Hepatic stellate cell (primary cell): ENCODE measurements around the gene OSBPL2.

Source experiments
- DNase-seq: peaks from one replicate; pipeline ENCODE4 v3.0.0; 2011; ENCODE audit warnings: low spot score

Gene OSBPL2

GRCh38 chr20:62222266-62222850, 16.0 kb upstream of the OSBPL2 start:
- DNase-seq: no peak

DNA sequence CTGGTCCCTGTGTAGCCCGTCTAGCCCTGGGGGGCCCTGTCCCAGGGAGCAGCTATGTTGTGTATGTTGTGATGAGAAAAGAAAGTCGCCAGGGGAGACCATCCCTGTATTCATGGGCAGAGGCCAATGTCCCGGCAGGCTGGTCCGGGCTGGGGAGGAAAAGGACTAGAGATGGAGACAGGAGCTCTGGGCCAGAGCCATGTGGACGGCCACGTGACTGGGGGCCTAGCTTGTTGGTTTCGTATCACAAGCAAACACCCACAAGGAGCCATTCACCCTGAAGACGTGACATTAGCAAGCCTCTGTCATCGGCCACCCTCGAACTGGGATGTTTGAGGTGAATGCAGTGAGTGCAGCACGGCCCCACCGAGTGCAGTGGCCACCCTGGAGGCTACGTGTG, 15.3 kb upstream of the OSBPL2 start:
- no peak for DNase-seq

DNA sequence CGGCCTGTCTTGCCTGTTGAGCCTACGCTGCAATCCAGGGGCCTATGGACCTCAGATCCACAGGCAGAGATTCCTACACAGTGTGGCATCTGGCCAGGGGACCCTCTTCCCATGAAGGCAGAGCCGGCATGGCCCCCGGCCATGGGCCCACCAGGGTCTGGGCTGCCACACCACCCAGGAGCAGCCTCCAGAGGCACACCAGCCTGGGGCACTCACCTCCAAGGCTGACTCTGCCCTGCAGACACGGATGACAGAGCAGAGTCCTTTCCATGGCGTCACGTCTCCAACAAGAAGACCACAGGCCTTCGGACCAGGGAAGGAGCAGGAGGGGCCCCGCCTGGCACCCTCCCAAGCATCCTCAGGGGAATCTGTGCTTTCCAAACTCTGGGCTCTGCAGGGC, 14.8 kb upstream of the OSBPL2 start:
- DNase-seq: no peak

GRCh38 chr20:62224113-62224855, 14.0 kb upstream of the OSBPL2 start:
- DNase-seq: no peak

DNA sequence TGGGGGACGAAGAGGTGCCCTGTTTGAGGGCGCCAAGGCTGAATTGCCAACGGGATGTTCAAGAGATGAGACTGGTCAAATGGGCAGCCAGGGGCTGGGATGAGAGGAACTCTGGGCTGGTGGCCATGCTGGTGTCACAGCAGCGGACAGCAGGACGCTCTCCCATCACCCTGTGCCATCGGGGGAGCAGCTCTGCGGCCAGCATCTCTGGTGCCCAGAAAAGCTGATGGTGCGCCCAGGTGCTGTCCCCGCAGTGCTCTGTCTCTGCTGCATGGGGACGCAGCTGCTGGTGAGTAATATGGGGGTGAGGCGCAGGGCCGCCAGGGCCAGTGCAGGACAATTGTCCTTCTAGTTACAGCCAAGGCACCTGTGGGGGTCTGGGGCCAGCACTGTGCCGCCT, 13.3 kb upstream of the OSBPL2 start:
- DNase-seq: no peak

DNA sequence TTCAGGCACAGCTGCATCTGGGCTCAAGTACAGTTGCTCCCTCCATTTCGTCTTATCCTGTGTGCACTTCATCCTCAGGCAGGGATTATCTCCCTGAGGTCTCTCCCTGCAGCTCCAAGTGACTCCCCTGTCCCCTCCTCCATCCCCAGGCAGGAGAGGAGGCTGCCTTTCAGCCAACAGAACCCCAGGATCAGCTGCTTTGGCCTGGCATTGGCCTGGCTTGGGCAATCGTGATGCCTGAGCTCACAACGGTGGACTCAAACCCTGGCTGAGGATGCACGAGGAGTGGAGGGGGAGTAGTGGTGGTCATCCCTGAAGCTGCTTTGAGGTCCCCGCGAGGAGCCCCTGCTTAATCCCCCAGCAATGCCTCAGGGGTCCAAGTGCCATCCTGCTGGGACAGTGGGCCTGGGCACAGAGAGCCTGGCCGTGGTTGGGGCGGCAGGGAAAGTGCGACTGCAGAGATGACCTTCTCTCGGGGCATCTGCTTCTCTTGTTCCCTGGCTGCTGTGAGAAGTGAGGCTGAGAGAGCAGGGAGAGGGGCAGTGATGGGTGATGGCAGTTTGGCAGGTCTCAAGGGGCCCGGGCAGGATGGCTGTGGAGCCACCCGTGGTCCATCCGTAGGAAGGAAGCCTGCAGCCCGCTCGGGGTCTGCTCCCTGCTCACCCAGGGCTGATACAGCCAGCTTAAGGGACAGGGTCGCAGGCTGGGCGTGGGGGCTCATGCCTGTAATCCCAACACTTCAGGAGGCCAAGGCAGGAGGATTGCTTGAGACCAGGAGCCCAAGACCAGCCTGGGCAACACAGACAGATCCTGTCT, 12.3 kb upstream of the OSBPL2 start:
- no peak for DNase-seq

- DNase-seq: no peak
Measured at GRCh38 chr20:62226707-62227590, 11.4 kb upstream of the OSBPL2 start.

DNA sequence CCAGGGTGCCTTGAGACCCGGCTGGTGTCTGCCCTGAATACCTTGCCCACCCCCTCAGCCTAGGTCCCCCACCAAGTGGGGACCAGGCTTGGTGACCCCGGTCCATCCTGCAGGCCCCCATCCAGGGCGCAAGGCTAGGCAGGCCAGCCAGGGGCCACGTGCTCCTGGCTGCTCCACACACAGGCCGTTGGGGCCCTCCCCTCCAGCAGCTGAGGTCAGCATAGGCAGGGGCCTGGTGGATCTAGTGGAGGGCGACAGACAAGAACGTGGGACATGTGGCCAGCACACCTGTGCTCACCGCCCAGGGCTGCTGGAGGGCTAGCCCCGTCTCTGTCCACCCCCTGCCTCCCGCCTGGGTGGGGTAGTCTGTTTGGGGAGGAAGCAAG, 10.7 kb upstream of the OSBPL2 start:
- no peak for DNase-seq

DNA sequence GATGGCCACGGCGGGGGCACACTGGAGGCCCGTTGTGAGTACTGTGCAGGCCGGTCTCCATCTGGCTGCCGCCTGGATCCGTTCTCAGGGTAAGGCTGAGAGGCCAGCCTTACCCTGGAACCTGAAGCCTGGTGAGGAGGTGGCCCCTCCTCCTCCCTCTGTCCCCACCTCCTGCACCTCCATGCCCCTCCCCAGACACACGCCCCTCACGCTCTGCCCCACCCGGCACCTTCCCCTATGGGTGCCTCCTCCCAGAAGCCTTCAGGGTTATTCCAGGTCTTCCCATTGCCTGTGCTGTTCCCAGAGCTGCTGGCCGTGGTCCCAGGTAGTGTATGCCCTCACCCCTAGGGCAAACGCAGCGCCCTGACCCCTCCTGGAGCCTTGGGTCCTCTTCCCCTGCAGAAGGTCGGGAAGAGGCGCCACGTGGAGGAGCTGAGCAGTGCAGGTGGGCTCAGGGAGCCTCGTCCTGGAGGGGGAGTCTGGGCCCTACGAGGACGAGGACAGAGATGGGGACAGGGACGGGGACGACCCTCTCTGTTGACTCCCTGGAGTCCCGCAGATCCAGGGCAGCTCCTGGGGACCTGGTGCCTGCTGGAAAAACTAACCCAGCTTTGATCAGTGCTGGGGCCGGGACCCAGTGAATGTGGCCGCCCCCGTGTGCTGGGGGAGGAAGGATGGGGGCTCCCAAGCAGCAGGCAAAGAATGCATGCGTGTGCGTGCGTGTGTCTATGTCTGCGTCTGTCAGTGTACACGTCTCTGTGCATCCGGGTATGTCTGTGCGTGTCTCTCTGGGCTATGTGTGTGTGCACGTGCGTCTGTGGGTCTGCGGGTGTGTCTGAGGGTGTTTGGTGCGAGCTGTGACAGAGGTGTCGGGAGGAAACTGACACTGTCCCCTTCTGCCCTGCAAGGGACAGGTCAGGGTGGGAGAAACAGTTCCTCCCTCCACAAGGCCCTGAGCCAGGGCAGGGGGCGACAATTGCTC, 10.1 kb upstream of the OSBPL2 start:
- DNase-seq: no peak

GRCh38 chr20:62228982-62229545, 9.3 kb upstream of the OSBPL2 start:
- DNase-seq: no peak

- no peak for DNase-seq
Measured at GRCh38 chr20:62229667-62230066, 8.7 kb upstream of the OSBPL2 start.

DNA sequence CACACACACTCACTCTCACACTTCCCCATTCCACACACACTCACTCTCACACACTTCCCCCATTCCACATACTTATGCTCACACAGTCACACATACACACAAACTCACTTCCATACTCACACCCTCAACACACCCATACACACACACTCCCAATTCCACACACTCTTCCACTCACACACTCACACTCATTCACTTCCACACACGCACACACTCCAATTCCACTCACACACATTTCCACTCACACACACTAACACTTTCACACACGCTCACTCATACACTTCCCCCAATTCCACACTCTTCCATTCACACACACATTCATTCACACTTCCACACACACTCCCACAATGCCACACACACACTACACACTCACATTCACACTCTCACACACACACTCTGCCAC, 8.0 kb upstream of the OSBPL2 start:
- DNase-seq: no peak

- DNase-seq: no peak
Measured at GRCh38 chr20:62230696-62231095, 7.6 kb upstream of the OSBPL2 start.

DNA sequence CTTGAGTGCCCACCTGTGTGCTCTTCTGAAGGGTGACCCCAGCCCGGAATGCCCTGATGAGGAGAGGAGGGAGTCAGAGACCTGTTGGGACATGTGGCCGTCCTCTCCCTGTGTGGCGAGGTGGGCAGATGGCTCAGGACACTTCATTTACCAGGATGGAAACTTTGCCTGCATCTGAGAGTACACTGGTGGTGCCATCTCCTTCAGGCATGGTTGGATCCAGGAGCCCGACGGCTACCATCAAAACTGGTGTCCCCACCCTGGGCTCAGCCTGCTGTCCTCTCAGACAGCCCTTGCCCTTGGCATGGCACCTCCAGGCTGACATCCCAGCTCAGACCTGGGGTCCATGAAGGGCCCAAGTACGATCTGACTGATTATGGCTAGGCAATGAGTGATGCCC, 7.0 kb upstream of the OSBPL2 start:
- DNase-seq: no peak

GRCh38 chr20:62232194-62232593, 6.1 kb upstream of the OSBPL2 start:
- no peak for DNase-seq

DNA sequence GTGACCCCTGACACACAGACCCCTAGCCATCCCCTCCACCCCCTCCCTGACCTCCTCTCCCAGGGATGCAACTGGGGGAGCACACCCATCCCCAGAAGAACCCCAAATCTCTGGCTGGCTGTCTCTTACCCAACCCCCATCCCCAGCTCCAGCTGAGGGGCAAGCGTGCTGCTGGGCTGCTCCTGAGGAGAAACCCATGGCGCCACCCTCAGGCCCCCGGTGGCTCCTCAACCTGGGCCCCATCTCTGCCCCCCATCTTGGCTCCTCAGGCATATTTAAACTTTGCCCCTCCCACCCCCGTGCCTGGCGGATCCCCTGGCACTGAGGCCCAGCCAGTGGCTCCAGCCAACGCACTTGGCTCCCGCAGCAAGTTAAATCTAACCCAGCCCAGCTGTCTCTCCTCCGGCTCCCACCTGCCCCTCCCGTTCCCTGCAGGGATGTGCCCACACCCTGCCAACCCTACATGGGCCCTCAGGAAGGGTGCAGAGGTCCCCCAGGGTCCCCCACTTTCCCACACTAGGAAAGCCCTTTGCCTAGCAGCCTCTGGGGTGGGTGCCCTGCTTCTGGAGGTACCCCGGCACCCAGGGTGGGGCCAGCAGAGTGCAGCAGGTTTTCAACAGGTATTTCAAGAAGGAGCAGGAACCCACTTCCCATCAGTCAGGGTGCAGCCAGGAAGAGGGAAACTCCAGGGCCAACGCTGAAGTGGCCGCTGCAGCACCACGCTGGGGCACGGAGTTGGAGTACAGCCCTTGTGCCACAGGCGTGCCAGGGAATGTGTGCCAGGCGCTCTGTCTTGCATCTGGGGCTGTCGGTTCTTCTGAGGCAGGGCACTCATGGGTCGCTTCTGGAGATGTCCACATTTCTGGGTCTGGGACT, 5.3 kb upstream of the OSBPL2 start:
- no peak for DNase-seq

- DNase-seq: no peak
Measured at GRCh38 chr20:62233684-62234083, 4.6 kb upstream of the OSBPL2 start.

DNA sequence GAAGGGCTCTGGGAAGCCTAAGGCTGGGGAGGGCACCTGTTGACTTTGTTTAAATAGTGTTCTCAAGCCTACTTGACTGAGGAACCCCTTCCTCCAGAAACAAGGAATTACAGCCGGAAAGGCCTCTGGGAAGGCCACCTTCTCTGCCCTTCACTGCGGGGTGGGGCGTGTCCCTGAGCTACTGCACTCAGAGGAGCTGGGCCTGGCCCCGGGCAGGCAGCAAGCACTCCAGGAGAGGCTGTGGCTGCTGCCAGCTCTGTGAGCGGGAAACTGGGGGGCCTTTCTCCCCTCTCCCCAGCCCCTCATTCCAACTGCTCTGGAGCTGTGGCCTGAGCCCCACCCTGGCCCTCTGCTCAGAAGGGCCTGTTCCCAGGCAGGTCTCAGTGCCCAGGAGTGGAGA, 4.0 kb upstream of the OSBPL2 start:
- DNase-seq: no peak

GRCh38 chr20:62235001-62235776, 3.1 kb upstream of the OSBPL2 start:
- DNase-seq: no peak
